ENCODE measurements around the gene GLRX5.
"Not testable (repeated sequence)": the region's sequence is repeated elsewhere in the genome, so short reads cannot be mapped to it uniquely, and the experiment has no call there.

The GLRX5 gene

DNA sequence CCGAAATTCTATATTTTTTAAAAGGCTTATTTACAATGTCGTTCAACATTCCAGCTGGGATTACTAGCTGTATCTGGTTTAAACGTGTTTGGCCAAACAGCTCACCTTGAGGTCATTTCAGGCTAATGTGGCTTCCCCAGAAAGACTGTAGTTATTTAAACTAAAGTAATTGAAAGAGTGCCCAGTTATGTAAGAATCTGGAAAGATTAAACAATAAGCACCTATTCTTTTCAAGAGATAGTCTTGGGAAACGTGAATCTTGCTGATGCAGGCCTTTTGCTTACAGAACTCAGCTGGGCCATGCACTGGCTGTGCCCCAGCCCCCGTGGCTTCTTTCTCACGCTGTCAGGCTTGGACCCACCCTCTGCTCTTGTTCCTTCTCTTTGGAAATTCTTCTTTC is 24.4 kb downstream of the GLRX5 start:
- no peak for DNase-seq (ENCODE audit: low read depth)

DNA sequence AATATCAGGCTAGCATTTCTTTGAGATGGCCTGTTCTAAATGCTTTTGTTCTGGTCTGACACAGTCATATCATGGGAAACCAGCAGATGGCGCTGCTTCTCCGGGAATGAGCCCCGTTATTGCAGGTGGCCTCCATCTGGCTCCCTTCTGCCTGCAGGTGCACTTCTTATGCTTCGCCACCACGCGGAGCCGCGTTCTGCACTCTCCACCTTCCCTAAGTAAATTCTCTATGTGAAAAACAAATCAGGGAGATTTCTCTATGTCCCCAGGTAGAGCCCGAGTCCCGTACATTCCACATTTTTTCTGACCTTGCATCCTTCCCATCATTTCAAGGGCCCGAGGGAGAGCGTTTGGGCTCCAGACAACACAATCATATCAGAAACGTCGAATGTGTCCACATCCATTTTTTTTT is 26.2 kb downstream of the GLRX5 start:
- peak; percentile 87 for DNase-seq (ENCODE audit: low read depth)

DNA sequence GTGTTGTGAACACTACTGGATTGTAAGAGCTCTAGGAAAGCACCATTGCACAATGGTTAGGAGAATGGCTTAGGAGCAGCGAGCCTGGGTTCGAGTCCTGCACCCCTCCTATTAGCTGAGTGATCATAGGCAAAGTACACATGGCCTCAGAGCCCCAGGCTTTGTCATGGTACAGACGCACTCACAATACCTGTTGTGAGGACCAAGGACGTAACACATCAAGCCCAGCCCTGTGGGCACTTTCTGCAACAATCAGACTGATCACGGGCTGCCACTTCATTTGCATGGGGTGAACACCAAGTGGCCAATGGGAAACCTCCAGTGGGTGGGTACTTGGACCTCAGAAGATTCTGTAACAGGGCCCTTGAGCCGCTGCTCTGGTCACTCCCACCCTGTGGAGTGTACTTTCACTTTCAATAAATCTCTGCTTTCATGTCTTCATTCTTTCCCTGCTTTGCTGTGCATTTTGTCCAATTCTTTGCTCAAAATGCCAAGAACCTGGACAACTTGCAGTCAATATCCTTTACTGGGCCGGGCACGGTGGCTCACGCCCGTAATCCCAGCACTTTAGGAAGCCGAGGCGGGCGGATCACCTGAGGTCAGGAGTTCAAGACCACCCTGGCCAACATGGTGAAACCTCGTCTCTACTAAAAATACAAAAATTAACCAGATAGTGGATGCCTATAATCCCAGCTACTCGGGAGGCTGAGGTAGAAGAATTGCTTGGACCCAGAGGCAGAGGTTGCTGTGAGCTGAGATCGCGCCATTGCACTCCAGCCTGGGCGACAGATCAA is 28.2 kb downstream of the GLRX5 start:
- no peak for DNase-seq (ENCODE audit: low read depth)

DNA sequence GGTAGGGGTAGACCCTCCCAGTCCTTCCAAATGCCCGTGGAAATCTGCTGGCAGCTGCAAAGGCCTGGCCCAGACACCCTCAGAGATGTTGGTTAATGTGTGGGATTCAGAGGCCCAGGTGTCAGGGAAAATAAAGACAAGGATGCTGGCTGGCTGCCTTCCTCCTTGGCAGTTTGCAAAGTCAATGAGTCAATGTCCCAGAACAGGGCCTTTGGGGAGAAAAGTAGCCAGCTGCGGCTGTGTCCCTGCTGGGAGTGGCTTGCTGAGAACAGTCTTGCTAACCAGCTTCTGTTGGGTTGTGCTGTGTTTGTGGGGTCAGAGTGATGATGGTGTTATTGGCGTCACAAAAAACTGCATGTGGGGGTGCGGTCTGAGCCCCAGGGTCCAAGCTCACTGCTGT is 29.2 kb downstream of the GLRX5 start:
- DNase-seq (ENCODE audit: low read depth), result no peak

DNA sequence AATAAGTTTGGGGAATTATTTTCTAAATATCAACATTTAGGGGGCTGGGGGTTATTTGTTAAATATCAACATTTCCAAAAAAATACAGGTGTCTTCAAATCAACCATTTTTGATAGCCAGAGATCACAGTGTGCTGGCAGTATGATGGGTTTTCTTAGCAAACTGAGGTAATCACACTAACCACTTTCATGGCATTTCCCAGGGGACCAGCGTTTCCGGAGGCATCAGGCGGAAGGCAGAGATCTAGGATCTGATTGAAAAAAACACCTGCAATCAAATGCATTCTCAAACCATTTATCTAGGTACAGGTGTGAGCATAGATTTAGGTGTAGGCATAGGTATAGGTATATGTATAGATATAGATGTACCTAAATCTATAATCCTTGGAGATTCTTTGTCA is 34.6 kb downstream of the GLRX5 start:
- no peak for DNase-seq (ENCODE audit: low read depth)

DNA sequence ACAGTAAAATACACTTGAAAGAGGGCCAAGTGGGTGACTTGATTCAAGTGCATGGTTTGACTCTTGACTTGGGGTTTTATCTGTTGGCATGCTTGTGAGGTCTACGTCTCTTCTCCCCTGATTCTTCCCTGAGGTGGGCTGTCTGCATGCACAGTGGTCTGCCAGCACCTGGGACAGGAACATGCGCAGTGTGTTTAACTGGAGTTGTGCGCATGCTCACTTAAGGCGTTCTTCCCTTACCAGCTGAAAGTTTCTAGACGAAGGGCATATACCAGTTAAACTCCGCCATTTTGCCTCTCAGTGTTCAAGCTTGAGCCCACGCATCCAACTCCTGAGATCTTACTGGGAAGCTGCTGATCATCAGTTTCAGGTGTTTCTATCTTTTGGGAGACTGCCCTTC is 38.5 kb downstream of the GLRX5 start:
- no peak for DNase-seq (ENCODE audit: low read depth)

DNA sequence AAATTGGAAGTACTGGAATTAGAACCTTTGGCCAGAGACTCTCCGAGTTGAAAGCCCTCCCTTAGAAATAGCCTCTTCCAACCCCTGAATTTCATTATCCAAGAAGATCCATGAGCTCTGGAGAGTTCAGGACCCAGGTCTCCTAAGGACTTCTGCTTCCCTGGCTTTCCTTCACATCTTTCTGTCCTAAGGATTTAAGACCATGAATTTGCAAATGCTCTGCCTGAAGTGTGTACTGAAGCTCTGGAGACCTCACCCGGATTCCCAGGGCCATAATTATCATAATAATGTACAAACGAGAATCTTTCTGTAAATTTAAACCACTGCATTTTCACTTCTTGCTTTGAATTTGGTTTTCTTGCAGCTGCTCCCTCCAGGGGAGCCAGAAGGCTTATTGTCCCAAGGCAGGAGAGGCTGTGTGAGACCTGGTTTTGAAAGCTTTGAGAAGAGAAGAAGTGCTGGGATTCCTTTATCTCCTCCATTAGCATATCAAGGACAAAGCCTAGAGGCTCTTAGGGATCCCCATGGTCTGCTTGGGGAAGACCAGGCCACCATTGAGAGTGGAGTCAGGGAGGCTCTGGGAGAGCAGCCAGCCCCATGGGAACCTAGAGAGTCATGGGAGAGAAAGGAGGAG is 41.1 kb downstream of the GLRX5 start:
- DNase-seq (ENCODE audit: low read depth), result no peak

DNA sequence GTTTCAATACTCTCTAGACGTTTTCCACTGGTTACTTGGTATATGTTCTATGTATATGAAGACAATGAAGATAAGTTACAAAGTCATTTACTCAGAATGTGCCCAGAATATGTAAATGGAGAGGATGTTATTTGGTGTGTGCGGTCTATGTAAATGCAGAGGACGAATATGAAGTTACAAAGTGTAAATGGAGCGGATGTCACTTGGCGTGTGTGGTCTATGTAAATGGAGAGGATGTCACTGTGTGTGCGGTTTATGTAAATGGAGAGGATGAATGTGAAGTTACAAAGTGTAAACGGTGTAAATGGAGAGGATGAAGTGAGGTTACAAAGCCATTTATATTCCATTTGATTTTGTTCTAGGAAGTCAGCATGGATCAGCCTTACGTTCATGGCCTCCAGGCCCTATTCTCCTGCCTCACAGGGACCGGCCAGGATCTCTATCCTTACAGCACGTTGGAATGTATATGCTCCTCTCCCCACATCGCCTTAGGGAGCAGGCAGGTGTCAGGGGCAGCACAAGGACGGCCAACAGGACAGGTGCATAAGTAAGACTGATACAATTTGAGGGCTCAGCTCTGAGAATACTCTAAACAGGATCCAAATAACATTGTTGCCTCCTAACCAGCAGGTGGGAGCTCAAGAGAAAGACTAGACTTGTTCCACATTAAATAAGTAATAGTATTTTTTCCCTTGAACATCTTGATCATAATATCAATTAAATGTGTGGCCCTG is 42.4 kb downstream of the GLRX5 start:
- no peak for DNase-seq (ENCODE audit: low read depth)

DNA sequence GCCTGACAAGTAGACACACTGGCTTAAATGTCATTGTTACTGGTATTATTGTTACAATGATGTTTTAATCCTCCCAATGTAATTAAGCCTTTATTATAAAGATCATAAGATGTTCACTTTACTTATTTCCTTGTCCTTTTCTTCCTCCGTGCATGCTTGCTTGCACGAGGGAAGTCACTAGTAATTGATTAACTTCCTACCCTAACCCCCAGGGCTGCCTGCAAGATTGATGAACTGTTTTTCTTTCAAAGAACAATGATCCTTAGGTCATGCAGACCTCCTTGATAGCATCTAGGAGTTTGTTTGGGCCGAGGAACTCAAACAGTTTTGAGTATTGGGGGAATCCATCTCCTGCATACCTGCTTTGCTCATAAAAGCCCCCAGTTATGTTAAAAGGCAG is 43.0 kb downstream of the GLRX5 start:
- DNase-seq (ENCODE audit: low read depth), result no peak

DNA sequence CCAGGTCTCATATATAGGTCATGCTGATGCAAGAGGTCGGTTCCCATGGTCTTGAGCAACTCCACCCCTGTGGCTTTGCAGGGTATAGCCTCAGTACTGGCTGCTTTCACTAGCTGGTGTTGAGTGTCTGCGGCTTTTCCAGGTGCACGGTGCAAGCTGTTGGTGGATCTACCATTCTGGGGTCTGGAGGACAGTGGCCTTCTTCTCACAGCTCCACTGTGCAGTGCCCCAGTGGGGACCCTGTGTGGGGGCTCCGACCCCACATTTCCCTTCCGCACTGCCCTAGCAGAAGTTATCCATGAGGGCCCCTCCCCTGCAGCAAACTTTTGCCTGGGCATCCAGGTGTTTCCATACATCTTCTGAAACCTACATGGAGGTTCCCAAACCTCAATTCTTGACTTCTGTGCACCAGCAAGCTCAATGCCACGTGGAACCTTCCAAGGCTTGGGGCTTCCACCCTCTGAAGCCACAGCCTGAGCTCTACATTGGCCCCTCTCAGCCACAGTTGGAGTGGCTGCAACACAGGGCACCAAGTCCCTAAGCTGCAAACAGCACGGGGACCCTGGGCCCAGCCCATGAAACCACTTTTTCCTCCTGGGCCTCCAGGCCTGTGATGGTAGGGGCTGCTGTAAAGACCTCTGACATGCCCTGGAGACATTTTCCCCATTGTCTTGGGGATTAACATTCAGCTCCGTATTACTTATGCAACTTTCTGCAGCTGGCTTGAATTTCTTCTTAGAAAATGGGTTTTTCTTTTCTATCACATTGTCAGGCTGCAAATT is 49.2 kb downstream of the GLRX5 start:
- DNase-seq (ENCODE audit: low read depth), result not testable (repeated sequence)

DNA sequence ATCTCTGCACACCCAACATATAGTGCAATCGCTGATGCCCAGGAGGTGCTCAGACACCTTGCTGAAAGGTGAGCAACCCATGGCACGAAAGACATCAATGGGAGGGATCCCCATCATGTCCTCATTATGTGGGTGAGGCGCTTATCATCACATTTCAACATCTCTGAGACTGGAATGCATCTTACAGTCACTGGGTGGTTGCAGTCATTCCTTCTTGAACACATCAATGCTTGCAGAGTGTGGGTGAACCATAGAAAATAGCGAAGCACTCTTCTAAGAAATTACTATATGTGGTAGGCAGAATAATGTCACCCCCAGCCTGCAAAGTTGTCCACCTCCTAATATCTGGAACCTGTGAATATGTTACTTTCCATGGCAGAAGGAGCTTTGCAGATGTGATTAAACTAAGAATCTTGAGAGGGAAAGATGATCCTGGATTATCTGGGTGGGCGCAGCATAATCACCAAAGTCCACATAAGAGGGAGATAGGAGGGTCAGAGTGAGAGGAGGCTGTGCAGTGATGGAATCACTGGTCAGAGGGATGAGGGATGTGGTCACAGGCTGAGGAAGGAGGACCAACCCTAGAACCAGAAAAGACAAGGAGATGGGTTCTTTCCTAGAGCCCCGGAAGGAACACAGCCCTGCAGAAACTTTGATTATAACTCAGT is 51.2 kb downstream of the GLRX5 start:
- DNase-seq (ENCODE audit: low read depth), result no peak

DNA sequence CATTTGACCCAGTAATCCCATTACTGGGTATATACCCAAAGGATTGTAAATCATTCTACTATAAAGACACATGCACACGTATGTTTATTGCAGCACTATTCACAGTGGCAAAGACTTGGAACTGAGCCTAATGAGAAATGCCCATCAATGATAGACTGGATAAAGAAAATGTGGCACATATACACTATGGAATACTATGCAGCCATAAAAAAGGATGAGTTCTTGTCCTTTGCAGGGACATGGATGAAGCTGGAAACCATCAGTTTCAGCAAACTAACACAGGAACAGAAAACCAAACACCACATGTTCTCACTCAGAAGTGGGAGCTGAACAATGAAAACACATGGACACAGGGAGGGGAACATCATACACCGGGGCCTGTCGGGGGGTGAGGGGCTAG is 56.3 kb downstream of the GLRX5 start:
- not testable (repeated sequence) for DNase-seq (ENCODE audit: low read depth)
